Measurements from ENCODE around the gene ADAM15.

ADAM15 gene

GRCh38 chr1:155110381-155110780, 59.3 kb downstream of the ADAM15 start:
- no peak for DNase-seq (ENCODE audit: low read depth in 2 of 3, low spot score in 2 of 3)

GRCh38 chr1:155110826-155111225, 59.7 kb downstream of the ADAM15 start:
- no peak for DNase-seq (ENCODE audit: low read depth in 2 of 3, low spot score in 2 of 3)

Measured in activated CD8-positive, alpha-beta memory T cell treated with anti-CD3 and anti-CD28 coated beads for 48 hours (primary cell).